K562 (cell line): ENCODE results near the gene CFAP69. TPM values are rescaled to one million over a fixed set of nuclear protein-coding genes. Genes with fewer than 3 reads are reported as not detected.

Experiments used
- ATAC-seq: fragments of 200-7000 bp; cut with Tn5 transposase; 3 replicates; pipeline ENCODE4 v1.9.1; 2020; ENCODE audit warnings: moderate library complexity
- BruUV-seq: library from RNA; stranded (reverse); fragments of 400-500 nt; replicated peaks from 2 replicates; lab custom pipeline; 2021; lab: Mats Ljungman, UMichigan
- CTCF ChIA-PET: fragments of 300-600 bp; formaldehyde crosslinking; extraction: SDS; loops from one replicate; lab custom pipeline; 2021; ENCODE audit warnings: low intra/inter-chr PET ratio; lab: Yijun Ruan, JAX
- POLR2A ChIA-PET: fragments of 300-600, 350-650 bp; sonication (Branson Sonifier 250); formaldehyde crosslinking; extraction: SDS; loops from one replicate; lab custom pipeline; 2021; ENCODE audit warnings: antibody characterized with exemption, inconsistent platforms; lab: Yijun Ruan, JAX
- DNase-seq, 4 experiments: peaks; one replicate each; pipeline versions ENCODE4 v3.0.0 to v3.0.0-alpha.2; 2011 to 2018; ENCODE audit warnings: low spot score in 3 of 4, mixed read lengths in 3 of 4; ENCODE audit errors: extremely low read depth in 1 of 4
- FAIRE-seq: peaks from 2 replicates; lab custom pipeline; 2011; peaks lifted over from hg19 to GRCh38; lab: Jason Lieb, UNC
- H2AFZ ChIP-seq: 2 replicates; pipeline ENCODE4 v1.6.0; 2011; ENCODE audit warnings: low read depth, low read length, control low read depth, inconsistent platforms
- H3K27ac ChIP-seq: fragments of 200-600 bp; 3 replicates; pipeline ENCODE4 v1.8.0; 2011; ENCODE audit warnings: low read depth, mild to moderate bottlenecking, control low read depth, inconsistent platforms, low read length, moderate library complexity, mixed read lengths; ENCODE audit errors: extremely low read depth
- H3K27me3 ChIP-seq, 2 experiments: fragments of 300-600 bp in 1 of 2; 2 replicates in 1 of 2; 3 replicates in 1 of 2; pipeline versions ENCODE4 v1.6.0 to v1.8.0; 2011; ENCODE audit warnings: inconsistent platforms in 2 of 2, low read length in 2 of 2, mild to moderate bottlenecking in 1 of 2, mixed read lengths in 1 of 2, moderate library complexity in 1 of 2; ENCODE audit not compliant: control insufficient read depth in 2 of 2, insufficient read depth in 2 of 2
- H3K36me3 ChIP-seq: fragments of 300-600 bp; 3 replicates; pipeline ENCODE4 v1.8.0; 2011; ENCODE audit warnings: mild to moderate bottlenecking, low read length, inconsistent platforms; ENCODE audit not compliant: control insufficient read depth, insufficient read depth
- H3K4me1 ChIP-seq, 2 experiments: fragments of 200-600 bp in 1 of 2; replicated peaks in 1 of 2; 2 replicates in 1 of 2; 3 replicates in 1 of 2; pipeline versions ENCODE4 v1.5.1 to v1.8.0; 2011; ENCODE audit warnings: inconsistent platforms in 2 of 2, low read length in 2 of 2, mild to moderate bottlenecking in 1 of 2, mixed read lengths in 1 of 2, moderate library complexity in 1 of 2; ENCODE audit not compliant: control insufficient read depth in 2 of 2, insufficient read depth in 2 of 2
- H3K4me2 ChIP-seq: 2 replicates; pipeline ENCODE4 v1.6.1; 2011; ENCODE audit warnings: low read length, control low read depth, inconsistent platforms, mixed read lengths; ENCODE audit not compliant: insufficient read depth
- H3K4me3 ChIP-seq: fragments of 200-600 bp; sonication (generic), shearing (Covaris generic); 2 replicates; pipeline ENCODE4 v1.5.1; 2016; ENCODE audit warnings: control low read depth, inconsistent platforms
- H3K79me2 ChIP-seq: fragments of 200-600 bp; 3 replicates; pipeline ENCODE4 v1.8.0; 2011; ENCODE audit warnings: low read length, inconsistent platforms; ENCODE audit not compliant: control insufficient read depth, insufficient read depth
- H3K9ac ChIP-seq, 2 experiments: 2 replicates each; pipeline versions ENCODE4 v1.6.0 to v1.6.1; 2011; ENCODE audit warnings: low read depth in 2 of 2, low read length in 2 of 2, control low read depth in 1 of 2, inconsistent platforms in 1 of 2, mild to moderate bottlenecking in 1 of 2, mixed read lengths in 1 of 2; ENCODE audit not compliant: insufficient read depth in 1 of 2
- H3K9me1 ChIP-seq: one replicate; pipeline ENCODE4 v1.6.0; 2011; ENCODE audit warnings: inconsistent platforms, mild to moderate bottlenecking, low read length, moderate library complexity; ENCODE audit not compliant: control insufficient read depth, insufficient read depth
- H3K9me3 ChIP-seq: replicated peaks from 2 replicates; pipeline ENCODE4 v1.5.1; 2011; ENCODE audit warnings: low read depth, low read length, inconsistent platforms; ENCODE audit not compliant: control insufficient read depth, insufficient read depth
- H4K20me1 ChIP-seq: replicated peaks from 2 replicates; pipeline ENCODE4 v1.6.1; 2011; ENCODE audit warnings: low read length, inconsistent platforms, mixed read lengths; ENCODE audit not compliant: control insufficient read depth, insufficient read depth
- IFI16 ChIP-seq: fragments of 250-450 bp; sonication (Bioruptor Pico); IDR thresholded peaks from 2 replicates; pipeline ENCODE4 v2.1.2; 2022; ENCODE audit warnings: mild to moderate bottlenecking, inconsistent platforms
- NCOA4 ChIP-seq: fragments of 450-650 bp; IDR thresholded peaks from 2 replicates; pipeline ENCODE4 v1.6.1; 2018; ENCODE audit warnings: mild to moderate bottlenecking; ENCODE audit not compliant: partially characterized antibody
- STAT5B ChIP-seq: fragments of 250-450 bp; sonication (Bioruptor Pico); IDR thresholded peaks from 2 replicates; pipeline ENCODE4 v1.8.0; 2021; ENCODE audit warnings: mild to moderate bottlenecking, inconsistent platforms
- ZNF316 ChIP-seq: fragments of 450-650 bp; IDR thresholded peaks from 2 replicates; pipeline ENCODE4 v1.6.1; 2016
- WGBS: fragments of 100-300 bp; shearing (Covaris generic); methylation state at CpG from one replicate; pipeline ENCODE4 v1.1.6; 2016; ENCODE audit warnings: low coverage, mixed read lengths; ENCODE audit not compliant: insufficient coverage; ENCODE audit errors: missing lambda C conversion rate; 5-methylcytosine and 5-hydroxymethylcytosine counted together
- in situ Hi-C: fragments of 300-500 bp; cut with MboI; formaldehyde crosslinking; loops from 4 replicates; pipeline ENCODE4 v1.15.0; 2018; ENCODE audit warnings: inconsistent platforms, mixed read lengths
- intact Hi-C: fragments of 100-400 bp; cut with micrococcal nuclease; formaldehyde crosslinking; loops from 2 replicates; pipeline ENCODE4 v1.14.2; 2022
- polyA plus RNA-seq, 8 experiments: library from polyadenylated mRNA; depleted of rRNA in 4 of 8; stranded (reverse) in 5 of 8; unstranded in 3 of 8; fragments of >200 nt; fragmentation: Nextera tagmentation in 2 of 8; fragmentation: Illumina TruSeq in 1 of 8; extraction: Ambion mirVana in 2 of 8; extraction: Trizol in 1 of 8; gene quantifications; 2 replicates each; pipeline versions ENCODE4 v1.2.1 to v1.2.3, GENCODE V29; 2011 to 2014; ENCODE audit warnings: inconsistent platforms in 1 of 8, missing spikeins in 1 of 8
- total RNA-seq, 7 experiments: library from RNA; depleted of rRNA in 6 of 7; stranded (reverse); fragments of >200 nt in 6 of 7; fragmentation: Illumina TruSeq in 2 of 7; extraction: Trizol in 2 of 7; gene quantifications; 2 replicates each; pipeline versions ENCODE4 v1.2.1 to v1.2.3, GENCODE V29; 2011 to 2021; ENCODE audit warnings: low replicate concordance in 1 of 7
- TF ChIP-seq, protein P1 (sequence below): sonication (generic); formaldehyde crosslinking; IDR thresholded peaks from 2 replicates; pipeline ENCODE4 v1.8.0; 2022; ENCODE audit warnings: mild to moderate bottlenecking, missing genetic modification reagents, borderline replicate concordance

The CFAP69 gene
- total and polyA plus RNA-seq, 9 of the 15 experiments (the other 6 are each of a cell fraction or from before 2014, with no cell fraction given) = 0.24 to 5.1 (median 1.7) TPM

DNA sequence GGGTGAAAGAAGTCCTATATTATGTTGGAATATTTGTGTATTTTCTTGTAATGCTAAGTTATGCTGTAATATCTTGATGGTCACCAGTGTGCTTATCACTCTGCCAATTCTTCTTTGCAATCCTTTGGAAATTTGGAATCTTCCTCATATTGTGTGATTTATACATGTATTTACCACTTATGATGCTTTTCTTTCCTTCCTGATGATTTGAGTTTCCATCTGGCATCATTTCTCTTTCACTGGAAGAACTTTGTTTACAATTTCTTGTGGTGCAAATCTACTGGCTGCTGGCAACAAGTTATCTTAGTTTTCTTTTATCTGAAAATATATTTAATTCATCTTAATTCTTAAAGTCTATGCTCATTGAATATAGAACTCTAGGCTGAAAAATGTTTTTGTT is 29.2 kb downstream of the CFAP69 start (continued):
- no peak for TF ChIP-seq NCOA4
- no peak for TF ChIP-seq STAT5B
- TF ChIP-seq IFI16 = no peak
- TF ChIP-seq, all 486 proteins: peak for 0

DNA sequence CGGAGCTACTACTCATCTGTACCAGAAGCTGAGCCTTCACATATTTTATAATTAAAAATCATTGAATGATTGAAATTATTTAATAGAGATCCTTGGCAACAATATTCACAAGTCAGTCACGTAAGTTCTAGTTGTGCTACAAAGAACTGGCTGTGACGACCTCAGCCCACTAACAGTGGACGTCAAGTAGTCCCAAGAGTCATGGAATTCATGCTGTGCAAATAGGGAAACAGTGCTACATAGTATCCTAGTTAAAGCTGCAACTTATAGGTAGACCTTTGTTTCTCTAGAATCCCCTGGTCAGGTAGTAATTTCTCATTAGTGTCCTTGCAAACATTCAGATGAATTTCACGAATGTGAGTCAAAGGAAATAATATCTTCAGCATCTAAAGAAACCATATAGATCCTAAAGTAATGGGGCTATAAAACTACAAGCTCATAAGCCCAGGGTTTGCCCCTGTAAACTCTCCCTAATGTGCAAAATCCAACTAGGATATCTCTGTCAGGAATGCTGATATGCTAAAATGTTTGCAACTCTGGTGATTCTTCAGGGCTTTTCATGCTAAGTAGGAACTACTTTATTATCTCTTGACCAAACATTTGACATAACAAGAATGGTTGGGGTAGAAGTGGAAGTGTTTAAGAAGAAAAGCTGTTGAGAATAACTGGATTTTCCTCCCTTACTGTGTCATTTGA is 31.2 kb downstream of the CFAP69 start:
- TF ChIP-seq, protein P1, sequence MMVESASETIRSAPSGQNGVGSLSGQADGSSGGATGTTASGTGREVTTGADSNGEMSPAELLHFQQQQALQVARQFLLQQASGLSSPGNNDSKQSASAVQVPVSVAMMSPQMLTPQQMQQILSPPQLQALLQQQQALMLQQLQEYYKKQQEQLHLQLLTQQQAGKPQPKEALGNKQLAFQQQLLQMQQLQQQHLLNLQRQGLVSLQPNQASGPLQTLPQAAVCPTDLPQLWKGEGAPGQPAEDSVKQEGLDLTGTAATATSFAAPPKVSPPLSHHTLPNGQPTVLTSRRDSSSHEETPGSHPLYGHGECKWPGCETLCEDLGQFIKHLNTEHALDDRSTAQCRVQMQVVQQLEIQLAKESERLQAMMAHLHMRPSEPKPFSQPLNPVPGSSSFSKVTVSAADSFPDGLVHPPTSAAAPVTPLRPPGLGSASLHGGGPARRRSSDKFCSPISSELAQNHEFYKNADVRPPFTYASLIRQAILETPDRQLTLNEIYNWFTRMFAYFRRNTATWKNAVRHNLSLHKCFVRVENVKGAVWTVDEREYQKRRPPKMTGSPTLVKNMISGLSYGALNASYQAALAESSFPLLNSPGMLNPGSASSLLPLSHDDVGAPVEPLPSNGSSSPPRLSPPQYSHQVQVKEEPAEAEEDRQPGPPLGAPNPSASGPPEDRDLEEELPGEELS (CRISPR knock-in tag) = no peak
- peak; percentile 10; the same call in 1 of the 2 replicates for TF ChIP-seq ZNF316
- no peaks in the 10 kb centered on the region for H3K9me1 ChIP-seq
- DNase-seq = no peak
- 4% methylated on average over 5 of the region's 5 CpGs for WGBS
- no peak overlapping the region for H3K4me3 ChIP-seq
- no peaks in the 10 kb centered on the region for H3K27me3 ChIP-seq
- H3K9me3 ChIP-seq = no peaks in the 10 kb centered on the region
- intact Hi-C loops = no loop called here
- no peak for FAIRE-seq
- no peak overlapping the region for H3K27ac ChIP-seq
- no peak for ATAC-seq
- no peaks in the 10 kb centered on the region for H3K79me2 ChIP-seq
- H3K4me1 ChIP-seq = no peaks in the 10 kb centered on the region
- no peak overlapping the region for H3K4me2 ChIP-seq
- H3K9ac ChIP-seq = no peak overlapping the region
- in situ Hi-C loops = no loop called here
- H4K20me1 ChIP-seq = no peaks in the 10 kb centered on the region
- no peak overlapping the region; the same call in 1 of the 2 replicates for H2AFZ ChIP-seq
- no peaks in the 10 kb centered on the region for H3K36me3 ChIP-seq
- BruUV-seq = no TSS peak
- ChIA-PET CTCF (no interaction called here), POLR2A (no interaction called here)
